ENCODE measurements around the gene ZNF683.

- TF ChIP-seq CTCF (optimal IDR thresholded peaks at IDR 0.05 in 1 of 3, IDR thresholded peaks at IDR 0.05 in 1 of 3, conservative IDR thresholded peaks at IDR 0.05 in 1 of 3; ENCODE audit: extremely low read depth in 1 of 3, insufficient read depth in 2 of 3, low read length in 3 of 3) (no peak), EZH2 (IDR thresholded peaks at IDR 0.05; ENCODE audit: low read length) (no peak)
Observed at GRCh38 chr1:26413031-26413430, 40.5 kb upstream of the ZNF683 start.
